B cell (primary cell): ENCODE measurements around the gene SLC45A3. TPM values are rescaled to one million over a fixed set of nuclear protein-coding genes. Genes with fewer than 3 reads are reported as not detected.
A peak's percentile ranks its signal among the peaks of the same experiment; 100 is the strongest.

Experiments used
- ATAC-seq: fragments of 200-7000 bp; cut with Tn5 transposase; one replicate; pipeline ENCODE4 v1.10.0; 2021; ENCODE audit warnings: low read depth, mild to moderate bottlenecking, moderate number of reproducible peaks, moderate library complexity
- CTCF ChIA-PET: fragments of 350-600 bp; sonication (Branson Sonifier 250); formaldehyde crosslinking; loops from one replicate; lab custom pipeline; 2021; ENCODE audit warnings: antibody characterized with exemption, inconsistent platforms; lab: Charles Lee
- POLR2A ChIA-PET: fragments of 350-600 bp; sonication (Branson Sonifier 250); formaldehyde crosslinking; loops from one replicate; lab custom pipeline; 2021; ENCODE audit warnings: antibody characterized with exemption; lab: Charles Lee
- DNase-seq: peaks from one replicate; pipeline ENCODE4 v3.0.0; 2013
- H2AFZ ChIP-seq: 2 replicates; pipeline ENCODE4 v1.6.1; 2012; ENCODE audit warnings: mild to moderate bottlenecking, low read depth, low read length; ENCODE audit not compliant: insufficient read depth, poor library complexity, severe bottlenecking
- H3K27ac ChIP-seq, 2 donors: 1 replicate in 1 of 2; 2 replicates in 1 of 2; pipeline ENCODE4 v1.5.1; 2012 to 2013; ENCODE audit warnings: low read length in 2 of 2, mild to moderate bottlenecking in 2 of 2, moderate library complexity in 1 of 2
- H3K27me3 ChIP-seq, 4 experiments: fragments of 200-600 bp in 1 of 4; sonication (generic) in 1 of 4; replicated peaks in 1 of 4; 1 replicate in 2 of 4; 2 replicates in 2 of 4; pipeline versions ENCODE4 v1.6.1 to v1.7.0; 2013 to 2016; ENCODE audit warnings: low read length in 3 of 4, mild to moderate bottlenecking in 2 of 4, mixed read lengths in 1 of 4, moderate library complexity in 1 of 4; ENCODE audit not compliant: insufficient read depth in 4 of 4, control insufficient read depth in 3 of 4; ENCODE audit errors: control extremely low read depth in 1 of 4
- H3K36me3 ChIP-seq, 2 experiments: replicated peaks in 1 of 2; 1 replicate in 1 of 2; 2 replicates in 1 of 2; pipeline versions ENCODE4 v1.6.1 to v1.7.1; 2013; ENCODE audit warnings: low read length in 1 of 2; ENCODE audit not compliant: insufficient read depth in 2 of 2, control insufficient read depth in 1 of 2; ENCODE audit errors: control extremely low read depth in 1 of 2, extremely low read depth in 1 of 2
- H3K4me1 ChIP-seq, 2 donors: fragments of 200-600 bp in 1 of 2; sonication (generic) in 1 of 2; 1 replicate in 1 of 2; 2 replicates in 1 of 2; pipeline versions ENCODE4 v1.5.1 to v1.6.1; 2013 to 2017; ENCODE audit warnings: low read length in 2 of 2; ENCODE audit not compliant: control insufficient read depth in 2 of 2, insufficient read depth in 2 of 2
- H3K4me2 ChIP-seq: replicated peaks from 2 replicates; pipeline ENCODE3; 2012; ENCODE audit warnings: mild to moderate bottlenecking, low read depth, low read length; ENCODE audit not compliant: poor library complexity, severe bottlenecking
- H3K4me3 ChIP-seq, 5 experiments: fragments of 200-600 bp in 1 of 5; sonication (generic) in 1 of 5; 1 replicate in 3 of 5; 2 replicates in 2 of 5; pipeline versions ENCODE4 v1.5.1 to v1.7.0; 2011 to 2016; ENCODE audit warnings: low read length in 4 of 5, mild to moderate bottlenecking in 4 of 5, low read depth in 2 of 5, control low read depth in 1 of 5, moderate library complexity in 1 of 5; ENCODE audit not compliant: insufficient read depth in 1 of 5; ENCODE audit errors: control extremely low read depth in 1 of 5, extremely low read depth in 1 of 5
- H3K79me2 ChIP-seq: fragments of 200-600 bp; sonication (generic); one replicate; pipeline ENCODE4 v1.6.0; 2016; ENCODE audit warnings: low read length; ENCODE audit not compliant: control insufficient read depth, insufficient read depth
- H3K9ac ChIP-seq: fragments of 200-600 bp; sonication (generic); 2 replicates; pipeline ENCODE4 v1.6.1; 2017; ENCODE audit warnings: mild to moderate bottlenecking, low read length, moderate library complexity
- H3K9me3 ChIP-seq, 3 donors: one replicate each; pipeline versions ENCODE4 v1.6.1 to v1.7.1; 2013; ENCODE audit warnings: low read length in 2 of 3; ENCODE audit not compliant: control insufficient read depth in 2 of 3, insufficient read depth in 1 of 3; ENCODE audit errors: control extremely low read depth in 1 of 3
- H4K20me1 ChIP-seq: 2 replicates; pipeline ENCODE4 v1.6.0; 2012; ENCODE audit warnings: mild to moderate bottlenecking, low read length; ENCODE audit not compliant: insufficient read depth, control insufficient read depth, poor library complexity, severe bottlenecking
- H3K27ac Mint-ChIP-seq: one replicate; pipeline ENCODE4 v1.8.0; 2021; ENCODE audit warnings: mixed read lengths
- H3K27me3 Mint-ChIP-seq: one replicate; pipeline ENCODE4 v1.8.0; 2021; ENCODE audit warnings: mixed read lengths
- H3K4me1 Mint-ChIP-seq: one replicate; pipeline ENCODE4 v1.8.0; 2021; ENCODE audit warnings: mixed read lengths
- H3K4me3 Mint-ChIP-seq: one replicate; pipeline ENCODE4 v1.8.0; 2021; ENCODE audit warnings: mixed read lengths
- H3K9me3 Mint-ChIP-seq: one replicate; pipeline ENCODE4 v1.8.0; 2022; ENCODE audit warnings: mixed read lengths; ENCODE audit not compliant: insufficient read depth
- EZH2 ChIP-seq: IDR thresholded peaks from 2 replicates; pipeline ENCODE4 v1.6.1; 2012; ENCODE audit warnings: borderline replicate concordance, low read depth, mild to moderate bottlenecking, moderate library complexity, low read length; ENCODE audit not compliant: insufficient read depth, poor library complexity, severe bottlenecking
- WGBS: methylation state at CpG from one replicate; pipeline ENCODE4 v1.1.5; 2013; ENCODE audit warnings: missing lambda C conversion rate; ENCODE audit not compliant: insufficient coverage; 5-methylcytosine and 5-hydroxymethylcytosine counted together
- intact Hi-C: fragments of 100-400 bp; cut with micrococcal nuclease; formaldehyde crosslinking; loops from one replicate; pipeline ENCODE4 v1.10.0; 2022
- polyA plus RNA-seq: library from polyadenylated mRNA; depleted of rRNA; stranded (reverse); fragments of >200 nt; gene quantifications from 2 replicates; pipeline ENCODE4 v1.2.3, GENCODE V29; 2012
- total RNA-seq, 2 donors: library from RNA; stranded (reverse); fragments of 120-200 nt in 1 of 2; gene quantifications; 1 replicate in 1 of 2; 2 replicates in 1 of 2; pipeline versions ENCODE4 v1.2.3 to v1.2.4, GENCODE V29; 2013 to 2022
- TF ChIP-seq, protein P1 (sequence below): fragments of 200-600 bp; IDR thresholded peaks from one replicate; pipeline ENCODE4 v1.8.0; 2022; ENCODE audit warnings: antibody characterized with exemption, mild to moderate bottlenecking

The SLC45A3 gene
- total and polyA plus RNA-seq, 2 donors (not counting 1 experiment from before 2014, with no cell fraction given) = 5.0 to 23.9 TPM

- Mint-ChIP-seq H3K27ac (peak overlapping the region; percentile 96), H3K4me3 (peak overlapping the region; percentile 94), H3K27me3 (no peaks in the 10 kb centered on the region), H3K4me1 (peaks cover 51% of the 10 kb centered on the region), H3K9me3 (no peaks in the 10 kb centered on the region)
- peak overlapping the region; percentile 85 to 93 for H3K27ac ChIP-seq
- WGBS = under 1% methylated on average over 75 of the region's 81 CpGs
- DNase-seq (peak; percentile 93), ATAC-seq (peak; percentile 61)
- peak overlapping the region; percentile 87 for H3K4me2 ChIP-seq
- no peak for TF ChIP-seq EZH2
- TF ChIP-seq, protein P1, sequence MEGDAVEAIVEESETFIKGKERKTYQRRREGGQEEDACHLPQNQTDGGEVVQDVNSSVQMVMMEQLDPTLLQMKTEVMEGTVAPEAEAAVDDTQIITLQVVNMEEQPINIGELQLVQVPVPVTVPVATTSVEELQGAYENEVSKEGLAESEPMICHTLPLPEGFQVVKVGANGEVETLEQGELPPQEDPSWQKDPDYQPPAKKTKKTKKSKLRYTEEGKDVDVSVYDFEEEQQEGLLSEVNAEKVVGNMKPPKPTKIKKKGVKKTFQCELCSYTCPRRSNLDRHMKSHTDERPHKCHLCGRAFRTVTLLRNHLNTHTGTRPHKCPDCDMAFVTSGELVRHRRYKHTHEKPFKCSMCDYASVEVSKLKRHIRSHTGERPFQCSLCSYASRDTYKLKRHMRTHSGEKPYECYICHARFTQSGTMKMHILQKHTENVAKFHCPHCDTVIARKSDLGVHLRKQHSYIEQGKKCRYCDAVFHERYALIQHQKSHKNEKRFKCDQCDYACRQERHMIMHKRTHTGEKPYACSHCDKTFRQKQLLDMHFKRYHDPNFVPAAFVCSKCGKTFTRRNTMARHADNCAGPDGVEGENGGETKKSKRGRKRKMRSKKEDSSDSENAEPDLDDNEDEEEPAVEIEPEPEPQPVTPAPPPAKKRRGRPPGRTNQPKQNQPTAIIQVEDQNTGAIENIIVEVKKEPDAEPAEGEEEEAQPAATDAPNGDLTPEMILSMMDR = no peak
- peak overlapping the region; percentile 61 for H2AFZ ChIP-seq
- intact Hi-C loops = loop anchor here (1.0 to 10.0 kb wide), 4 partner anchors 119 to 1051 kb away; partner anchors contain the start of genes MAPKAPK2, NUCKS1 and SLC41A1
- CTCF ChIA-PET = interaction anchor here (1.1 to 6.9 kb wide), 11 partner anchors 9 to 118 kb away, joined by 3 to 287 read pairs (median 11); no protein-coding TSS in a partner anchor
- H3K4me3 ChIP-seq = peak overlapping the region; percentile 53 to 94 (median 72)
- peaks cover 40 to 47% of the 10 kb centered on the region in 2 donors for H3K4me1 ChIP-seq
- peaks cover 0 to 1% of the 10 kb centered on the region in 2 experiments for H3K36me3 ChIP-seq
- peaks cover 31% of the 10 kb centered on the region for H4K20me1 ChIP-seq
- no peaks in the 10 kb centered on the region for H3K9me3 ChIP-seq
- H3K27me3 ChIP-seq = no peaks in the 10 kb centered on the region
- POLR2A ChIA-PET = interaction anchor here (0.6 to 3.1 kb wide), 5 partner anchors 29 to 524 kb away, joined by 3 to 65 read pairs (median 4); partner anchors contain the start of gene NUCKS1
- peak overlapping the region; percentile 85 for H3K9ac ChIP-seq
- peaks cover 48% of the 10 kb centered on the region for H3K79me2 ChIP-seq
These were observed 49.1 kb downstream of the SLC45A3 start for GRCh38 chr1:205631010-205631767.

GRCh38 chr1:205630651-205631009, 49.7 kb downstream of the SLC45A3 start:
- no peaks in the 10 kb centered on the region for H3K9me3 Mint-ChIP-seq
- Histone ChIP-seq H2AFZ (peak overlapping the region; percentile 61), H3K4me2 (peak overlapping the region; percentile 87), H3K4me1 (peaks cover 46 to 52% of the 10 kb centered on the region in 2 donors), H3K79me2 (peaks cover 53% of the 10 kb centered on the region), H3K36me3 (peaks cover 0 to 1% of the 10 kb centered on the region in 2 experiments), H3K9me3 (no peaks in the 10 kb centered on the region), H3K9ac (peak overlapping the region; percentile 85), H3K4me3 (peak overlapping the region; percentile 53 to 94 (median 72)), H3K27me3 (no peaks in the 10 kb centered on the region), H4K20me1 (peaks cover 37% of the 10 kb centered on the region), H3K27ac (peak overlapping the region; percentile 85 to 93)
- peak overlapping the region; percentile 96 for H3K27ac Mint-ChIP-seq
- ChIA-PET CTCF (interaction anchor here (0.7 to 6.9 kb wide), 7 partner anchors 12 to 1203 kb away, joined by 3 to 287 read pairs (median 12); no protein-coding TSS in a partner anchor), POLR2A (interaction anchor here (0.6 to 3.1 kb wide), 3 partner anchors 30 to 1125 kb away, joined by 4 to 65 read pairs (median 4); no protein-coding TSS in a partner anchor)
- TF ChIP-seq, protein P1 = no peak
- TF ChIP-seq EZH2 = no peak
- no CpG with 5 or more reads among the region's 3 CpGs for WGBS
- peaks cover 57% of the 10 kb centered on the region for H3K4me1 Mint-ChIP-seq
- DNase-seq (no peak), ATAC-seq (no peak)
- intact Hi-C loops = loop anchor here (1.0 to 10.0 kb wide), 4 partner anchors 120 to 1052 kb away; partner anchors contain the start of genes MAPKAPK2, NUCKS1 and SLC41A1
- no peaks in the 10 kb centered on the region for H3K27me3 Mint-ChIP-seq
- H3K4me3 Mint-ChIP-seq = peak overlapping the region; percentile 94
